ENCODE results near the gene KREMEN1.
A peak's percentile ranks its signal among the peaks of the same experiment; 100 is the strongest.

Gene KREMEN1

GRCh38 chr22:29072979-29073617 is at the start of gene KREMEN1:
Gene KREMEN1 (plus strand): TSS chr22:29073035. CDS start chr22:29073131, 96 bp downstream.
- H3K27ac ChIP-seq, result no peak within 1 kb of the TSS
- no peaks in the 10 kb centered on the region for H3K36me3 ChIP-seq (replicated peaks)
- peak within 1 kb of the TSS; percentile 49 for H3K4me3 ChIP-seq (ENCODE audit: low read depth, low read length)
- H3K27me3 ChIP-seq (replicated peaks), result peaks cover 5% of the 10 kb centered on the region
- no peak for TF ChIP-seq CTCF (IDR thresholded peaks at IDR 0.05; ENCODE audit: low read depth, low read length, missing control alignments)
- DNase-seq, result no peak
- in situ Hi-C loops (cut with HindIII; ENCODE audit: low pct_ligation_motif_present, low sequenced_read_pairs), result no loop called here

GRCh38 chr22:29023172-29023796 is 49.6 kb upstream of the KREMEN1 start:
- Histone ChIP-seq H3K27me3 (replicated peaks) (no peaks in the 10 kb centered on the region), H3K4me3 (ENCODE audit: low read depth, low read length) (no peak overlapping the region), H3K36me3 (replicated peaks) (no peaks in the 10 kb centered on the region), H3K27ac (no peak overlapping the region)
- no peak for TF ChIP-seq CTCF (IDR thresholded peaks at IDR 0.05; ENCODE audit: low read depth, low read length, missing control alignments)
- DNase-seq, result no peak
- in situ Hi-C loops (cut with HindIII; ENCODE audit: low pct_ligation_motif_present, low sequenced_read_pairs), result no loop called here

GRCh38 chr22:29026579-29026978 is 46.3 kb upstream of the KREMEN1 start:
- DNase-seq, result no peak
- Histone ChIP-seq H3K27me3 (replicated peaks) (no peaks in the 10 kb centered on the region), H3K36me3 (replicated peaks) (no peaks in the 10 kb centered on the region), H3K27ac (no peak overlapping the region), H3K4me3 (ENCODE audit: low read depth, low read length) (no peak overlapping the region)
- in situ Hi-C loops (cut with HindIII; ENCODE audit: low pct_ligation_motif_present, low sequenced_read_pairs), result no loop called here
- TF ChIP-seq CTCF (IDR thresholded peaks at IDR 0.05; ENCODE audit: low read depth, low read length, missing control alignments), result no peak

GRCh38 chr22:29028468-29028867 is 44.4 kb upstream of the KREMEN1 start:
- no peak overlapping the region for H3K4me3 ChIP-seq (ENCODE audit: low read depth, low read length)
- TF ChIP-seq CTCF (IDR thresholded peaks at IDR 0.05; ENCODE audit: low read depth, low read length, missing control alignments), result no peak
- H3K36me3 ChIP-seq (replicated peaks), result no peaks in the 10 kb centered on the region
- no peak for DNase-seq
- H3K27ac ChIP-seq, result no peak overlapping the region
- no peaks in the 10 kb centered on the region for H3K27me3 ChIP-seq (replicated peaks)
- in situ Hi-C loops (cut with HindIII; ENCODE audit: low pct_ligation_motif_present, low sequenced_read_pairs), result no loop called here

- TF ChIP-seq CTCF (IDR thresholded peaks at IDR 0.05; ENCODE audit: low read depth, low read length, missing control alignments), result no peak
- H3K4me3 ChIP-seq (ENCODE audit: low read depth, low read length), result no peak overlapping the region
- DNase-seq, result no peak
- H3K36me3 ChIP-seq (replicated peaks), result no peaks in the 10 kb centered on the region
- H3K27me3 ChIP-seq (replicated peaks), result no peaks in the 10 kb centered on the region
- no peak overlapping the region for H3K27ac ChIP-seq
- in situ Hi-C loops (cut with HindIII; ENCODE audit: low pct_ligation_motif_present, low sequenced_read_pairs), result no loop called here
Observed at GRCh38 chr22:29029202-29030000, 43.4 kb upstream of the KREMEN1 start.

All from brain microvascular endothelial cell (primary cell).